Osteoblast (primary cell): Measurements from ENCODE around the gene EBPL. TPM values are rescaled to one million over a fixed set of nuclear protein-coding genes. Genes with fewer than 3 reads are reported as not detected.
A peak's percentile ranks its signal among the peaks of the same experiment; 100 is the strongest.

Experiments
- DNase-seq: peaks from one replicate; pipeline ENCODE4 v3.0.0; 2011; ENCODE audit warnings: low spot score, mixed read lengths; ENCODE audit not compliant: insufficient read length; ENCODE audit errors: missing footprints
- H2AFZ ChIP-seq: 2 replicates; pipeline ENCODE4 v1.6.0; 2011; ENCODE audit warnings: mild to moderate bottlenecking, low read length
- H3K27ac ChIP-seq: 2 replicates; pipeline ENCODE4 v1.5.1; 2011; ENCODE audit warnings: mild to moderate bottlenecking, low read depth, low read length, moderate library complexity
- H3K27me3 ChIP-seq: 2 replicates; pipeline ENCODE4 v1.6.0; 2012; ENCODE audit warnings: mild to moderate bottlenecking, control low read depth, inconsistent platforms, low read length, moderate library complexity; ENCODE audit not compliant: insufficient read depth
- H3K36me3 ChIP-seq: 2 replicates; pipeline ENCODE4 v1.5.1; 2011; ENCODE audit warnings: mild to moderate bottlenecking, low read length, control low read depth, moderate library complexity; ENCODE audit not compliant: insufficient read depth
- H3K4me1 ChIP-seq: 2 replicates; pipeline ENCODE4 v1.5.1; 2011; ENCODE audit warnings: mild to moderate bottlenecking, low read length, control low read depth, moderate library complexity; ENCODE audit not compliant: insufficient read depth
- H3K4me2 ChIP-seq: 2 replicates; pipeline ENCODE4 v1.6.0; 2011; ENCODE audit warnings: mild to moderate bottlenecking, low read length; ENCODE audit not compliant: insufficient read depth
- H3K4me3 ChIP-seq: fragments of 200-600 bp; sonication (generic); 3 replicates; pipeline ENCODE4 v1.5.1; 2012; ENCODE audit warnings: mild to moderate bottlenecking, low read length, inconsistent platforms; ENCODE audit not compliant: insufficient read depth
- H3K79me2 ChIP-seq: 2 replicates; pipeline ENCODE4 v1.6.0; 2012; ENCODE audit warnings: mild to moderate bottlenecking, low read length, control low read depth, inconsistent platforms; ENCODE audit not compliant: insufficient read depth
- H3K9me3 ChIP-seq: 2 replicates; pipeline ENCODE4 v1.5.1; 2011; ENCODE audit warnings: low read depth, low read length, control low read depth
- H4K20me1 ChIP-seq: 2 replicates; pipeline ENCODE4 v1.6.0; 2012; ENCODE audit warnings: mild to moderate bottlenecking, low read length, control low read depth; ENCODE audit not compliant: insufficient read depth
- total RNA-seq: library from RNA; depleted of rRNA; stranded (reverse); fragments of >200 nt; gene quantifications from 2 replicates; pipeline ENCODE4 v1.2.3, GENCODE V29; 2012
- TF ChIP-seq, protein P1 (sequence below): IDR thresholded peaks from 2 replicates; pipeline ENCODE4 v1.5.1; 2011; ENCODE audit warnings: mild to moderate bottlenecking, low read depth, low read length, moderate library complexity; ENCODE audit errors: extremely low read depth

EBPL gene
- total RNA-seq, 1 donor, result 26.1 TPM

DNA sequence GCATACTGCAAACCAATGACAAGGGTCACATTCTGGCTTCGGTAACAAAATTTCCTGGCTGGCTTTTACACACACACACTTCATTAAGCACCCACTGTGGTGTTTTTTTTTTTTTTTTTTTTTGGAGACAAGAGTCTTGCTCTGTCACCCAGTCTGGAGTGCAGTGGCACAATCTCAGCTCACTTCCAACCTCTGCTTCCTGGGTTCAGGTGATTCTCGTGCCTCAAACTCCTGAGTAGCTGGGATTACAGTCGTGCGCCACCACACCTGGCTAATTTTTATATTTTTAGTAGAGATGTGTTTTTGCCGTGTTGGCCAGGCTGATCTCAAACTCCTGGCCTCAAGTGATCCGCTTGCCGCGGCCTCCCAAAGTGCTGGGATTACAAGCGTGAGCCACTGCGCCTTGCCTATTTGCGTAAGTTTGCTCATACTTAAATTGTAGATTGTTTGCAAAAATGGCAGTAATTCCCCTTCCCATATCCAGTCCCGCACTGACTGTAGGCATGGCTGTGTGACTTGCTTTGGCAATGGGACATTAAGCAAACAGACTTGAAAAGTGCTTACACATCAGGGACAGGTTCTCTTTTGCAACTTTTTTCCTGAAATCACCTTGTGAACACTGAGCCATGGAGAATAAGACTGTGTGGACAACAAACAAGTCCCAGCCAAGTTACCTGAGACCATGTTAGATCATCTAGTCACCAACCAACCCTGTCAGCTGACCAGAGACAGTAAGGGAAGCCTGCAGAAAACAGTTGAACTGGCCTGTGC lies 42.1 kb upstream of the EBPL start:
- Histone ChIP-seq H3K4me3 (no peak overlapping the region), H3K27ac (no peak overlapping the region), H3K79me2 (peaks cover 4% of the 10 kb centered on the region), H3K27me3 (no peaks in the 10 kb centered on the region), H4K20me1 (no peaks in the 10 kb centered on the region), H2AFZ (no peak overlapping the region), H3K4me2 (no peak overlapping the region), H3K9me3 (no peaks in the 10 kb centered on the region), H3K4me1 (peaks cover 3% of the 10 kb centered on the region), H3K36me3 (no peaks in the 10 kb centered on the region)
- TF ChIP-seq, protein P1, sequence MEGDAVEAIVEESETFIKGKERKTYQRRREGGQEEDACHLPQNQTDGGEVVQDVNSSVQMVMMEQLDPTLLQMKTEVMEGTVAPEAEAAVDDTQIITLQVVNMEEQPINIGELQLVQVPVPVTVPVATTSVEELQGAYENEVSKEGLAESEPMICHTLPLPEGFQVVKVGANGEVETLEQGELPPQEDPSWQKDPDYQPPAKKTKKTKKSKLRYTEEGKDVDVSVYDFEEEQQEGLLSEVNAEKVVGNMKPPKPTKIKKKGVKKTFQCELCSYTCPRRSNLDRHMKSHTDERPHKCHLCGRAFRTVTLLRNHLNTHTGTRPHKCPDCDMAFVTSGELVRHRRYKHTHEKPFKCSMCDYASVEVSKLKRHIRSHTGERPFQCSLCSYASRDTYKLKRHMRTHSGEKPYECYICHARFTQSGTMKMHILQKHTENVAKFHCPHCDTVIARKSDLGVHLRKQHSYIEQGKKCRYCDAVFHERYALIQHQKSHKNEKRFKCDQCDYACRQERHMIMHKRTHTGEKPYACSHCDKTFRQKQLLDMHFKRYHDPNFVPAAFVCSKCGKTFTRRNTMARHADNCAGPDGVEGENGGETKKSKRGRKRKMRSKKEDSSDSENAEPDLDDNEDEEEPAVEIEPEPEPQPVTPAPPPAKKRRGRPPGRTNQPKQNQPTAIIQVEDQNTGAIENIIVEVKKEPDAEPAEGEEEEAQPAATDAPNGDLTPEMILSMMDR, result no peak
- no peak for DNase-seq

DNA sequence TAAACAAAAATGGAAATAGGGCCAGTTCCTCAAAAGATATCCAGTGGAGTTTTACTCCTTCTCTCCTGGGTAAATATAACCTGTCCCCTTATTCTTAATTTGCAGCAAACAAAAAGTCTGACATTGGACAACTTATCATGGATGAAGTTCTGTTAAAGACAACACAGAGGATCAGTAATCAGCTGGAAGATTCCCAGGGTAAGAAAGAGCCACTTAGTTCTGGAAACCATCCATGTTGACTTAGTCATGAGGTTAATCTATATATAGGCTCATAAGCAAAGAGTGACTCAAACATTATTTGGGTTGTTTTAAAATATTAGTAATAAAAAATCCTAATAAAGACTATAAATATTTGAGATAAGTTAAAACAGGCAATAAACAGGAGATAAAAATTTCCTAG lies 40.5 kb upstream of the EBPL start:
- no peak overlapping the region for H3K4me2 ChIP-seq

DNA sequence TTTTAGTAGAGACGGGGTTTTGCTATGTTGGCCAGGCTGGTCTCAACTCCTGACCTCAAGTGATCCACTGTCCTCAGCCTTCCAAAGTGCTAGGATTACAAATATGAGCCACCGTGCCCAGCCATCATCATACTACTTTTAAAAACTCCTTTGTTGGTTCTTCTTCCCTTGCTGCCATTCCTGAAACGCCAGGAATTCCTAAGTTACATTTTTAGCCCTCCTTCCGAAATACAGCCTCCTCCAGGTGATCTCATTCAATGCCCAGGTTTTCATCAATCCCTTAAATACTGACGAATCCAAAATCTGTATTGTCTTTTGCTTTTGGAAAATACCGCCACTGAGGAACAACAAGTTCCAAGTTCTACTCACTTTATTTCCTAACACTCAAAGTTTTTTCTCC lies 25.3 kb upstream of the EBPL start:
- TF ChIP-seq, protein P1, result no peak
- H3K36me3 ChIP-seq, result peaks cover 45% of the 10 kb centered on the region
- no peak overlapping the region for H2AFZ ChIP-seq

More for the DNA sequence above, 40.5 kb upstream of the EBPL start:
- Histone ChIP-seq H3K4me1 (peaks cover 3% of the 10 kb centered on the region), H3K27me3 (no peaks in the 10 kb centered on the region), H3K4me3 (no peak overlapping the region), H3K27ac (peak overlapping the region; percentile 10), H2AFZ (no peak overlapping the region), H3K79me2 (peaks cover 2% of the 10 kb centered on the region), H4K20me1 (no peaks in the 10 kb centered on the region), H3K36me3 (peaks cover 2% of the 10 kb centered on the region), H3K9me3 (no peaks in the 10 kb centered on the region)
- DNase-seq, result peak; percentile 29
- TF ChIP-seq, protein P1, result no peak

DNA sequence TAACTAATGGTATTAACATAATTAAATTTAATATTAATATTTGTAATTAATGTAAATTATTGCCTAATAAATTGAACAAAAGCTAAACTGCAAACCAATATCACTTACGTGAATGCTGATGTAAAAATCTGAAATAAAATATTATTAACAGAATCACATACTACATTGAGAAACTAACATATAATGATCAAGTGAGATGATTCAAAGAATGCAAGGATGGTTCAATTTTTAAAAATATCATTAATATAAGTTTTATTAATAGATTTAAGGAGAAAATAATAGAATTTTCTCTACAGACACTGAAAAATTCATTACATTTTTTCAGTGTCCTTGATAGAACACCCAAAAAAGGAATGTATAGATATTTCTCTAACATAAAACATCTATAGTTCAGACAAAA lies 23.5 kb upstream of the EBPL start:
- Histone ChIP-seq H3K79me2 (no peaks in the 10 kb centered on the region), H4K20me1 (no peaks in the 10 kb centered on the region), H3K27ac (no peak overlapping the region), H3K4me1 (no peaks in the 10 kb centered on the region), H3K36me3 (peaks cover 43% of the 10 kb centered on the region), H3K9me3 (peaks cover 7% of the 10 kb centered on the region), H3K4me2 (no peak overlapping the region), H2AFZ (no peak overlapping the region), H3K4me3 (no peak overlapping the region), H3K27me3 (no peaks in the 10 kb centered on the region)
- no peak for DNase-seq
- TF ChIP-seq, protein P1, result no peak

More for the DNA sequence above, 25.3 kb upstream of the EBPL start:
- Histone ChIP-seq H3K4me2 (no peak overlapping the region), H3K27me3 (no peaks in the 10 kb centered on the region), H4K20me1 (no peaks in the 10 kb centered on the region), H3K9me3 (peaks cover 7% of the 10 kb centered on the region), H3K4me3 (no peak overlapping the region), H3K79me2 (no peaks in the 10 kb centered on the region), H3K27ac (no peak overlapping the region), H3K4me1 (no peaks in the 10 kb centered on the region)
- DNase-seq, result no peak
